A549 (cell line): ENCODE measurements around the gene TDRD9.
A peak's percentile ranks its signal among the peaks of the same experiment; 100 is the strongest.

Source experiments
- EHMT2 ChIP-seq: fragments of 200-600 bp; sonication (generic); IDR thresholded peaks from 2 replicates; pipeline ENCODE4 v1.6.1; 2016; ENCODE audit warnings: antibody characterized with exemption, low read depth, mild to moderate bottlenecking, moderate library complexity
- EP300 ChIP-seq, 2 experiments: fragments of >200 bp; sonication (Bioruptor Twin); formaldehyde crosslinking; IDR thresholded peaks; 2 replicates in 1 of 2; 3 replicates in 1 of 2; pipeline ENCODE4 v1.6.1; 2016 to 2017
- HOXA7 ChIP-seq: fragments of 250-450 bp; sonication (Bioruptor Pico); IDR thresholded peaks from 2 replicates; pipeline ENCODE4 v1.5.0; 2020; ENCODE audit warnings: mild to moderate bottlenecking, moderate library complexity
- JUNB ChIP-seq: fragments of >200 bp; sonication (Bioruptor Twin); formaldehyde crosslinking; IDR thresholded peaks from 2 replicates; pipeline ENCODE4 v1.6.1; 2016
- KDM1A ChIP-seq: fragments of 200-600 bp; sonication (generic); IDR thresholded peaks from 2 replicates; pipeline ENCODE4 v1.6.1; 2016; ENCODE audit warnings: low read depth, mild to moderate bottlenecking
- POLR2A ChIP-seq: IDR thresholded peaks from 2 replicates; pipeline ENCODE4 v1.6.1; 2012; ENCODE audit warnings: mild to moderate bottlenecking, low read length
- POLR2AphosphoS2 ChIP-seq: conservative IDR thresholded peaks from 2 replicates; pipeline ENCODE4 v1.6.1; 2012; ENCODE audit warnings: low read length, improper control_type of control experiment, inconsistent platforms
- RAD21 ChIP-seq, 2 experiments: fragments of >200 bp in 1 of 2; sonication (Bioruptor Twin) in 1 of 2; formaldehyde crosslinking in 1 of 2; IDR thresholded peaks in 1 of 2; conservative IDR thresholded peaks in 1 of 2; 2 replicates in 1 of 2; 3 replicates in 1 of 2; pipeline ENCODE4 v1.6.1; 2012 to 2018; ENCODE audit warnings: inconsistent platforms in 1 of 2
- RFX5 ChIP-seq: fragments of 450-650 bp; IDR thresholded peaks from 2 replicates; pipeline ENCODE4 v1.7.1; 2014; ENCODE audit warnings: antibody characterized with exemption, mild to moderate bottlenecking, moderate library complexity
- TF ChIP-seq, protein P1 (sequence below): fragments of >200 bp; sonication (Bioruptor Twin); formaldehyde crosslinking; IDR thresholded peaks from 3 replicates; pipeline ENCODE4 v1.5.1; 2016
- TF ChIP-seq, protein P2 (sequence below): IDR thresholded peaks from 2 replicates; pipeline ENCODE4 v1.6.1; 2012
- TF ChIP-seq, protein P3 (sequence below): fragments of >200 bp; sonication (Bioruptor Twin); formaldehyde crosslinking; IDR thresholded peaks from 3 replicates; pipeline ENCODE4 v1.6.1; 2016

GRCh38 chr14:103879570-103880347 is 48.5 kb upstream of the TDRD9 start:
- no peak for TF ChIP-seq JUNB
- TF ChIP-seq, protein P1, sequence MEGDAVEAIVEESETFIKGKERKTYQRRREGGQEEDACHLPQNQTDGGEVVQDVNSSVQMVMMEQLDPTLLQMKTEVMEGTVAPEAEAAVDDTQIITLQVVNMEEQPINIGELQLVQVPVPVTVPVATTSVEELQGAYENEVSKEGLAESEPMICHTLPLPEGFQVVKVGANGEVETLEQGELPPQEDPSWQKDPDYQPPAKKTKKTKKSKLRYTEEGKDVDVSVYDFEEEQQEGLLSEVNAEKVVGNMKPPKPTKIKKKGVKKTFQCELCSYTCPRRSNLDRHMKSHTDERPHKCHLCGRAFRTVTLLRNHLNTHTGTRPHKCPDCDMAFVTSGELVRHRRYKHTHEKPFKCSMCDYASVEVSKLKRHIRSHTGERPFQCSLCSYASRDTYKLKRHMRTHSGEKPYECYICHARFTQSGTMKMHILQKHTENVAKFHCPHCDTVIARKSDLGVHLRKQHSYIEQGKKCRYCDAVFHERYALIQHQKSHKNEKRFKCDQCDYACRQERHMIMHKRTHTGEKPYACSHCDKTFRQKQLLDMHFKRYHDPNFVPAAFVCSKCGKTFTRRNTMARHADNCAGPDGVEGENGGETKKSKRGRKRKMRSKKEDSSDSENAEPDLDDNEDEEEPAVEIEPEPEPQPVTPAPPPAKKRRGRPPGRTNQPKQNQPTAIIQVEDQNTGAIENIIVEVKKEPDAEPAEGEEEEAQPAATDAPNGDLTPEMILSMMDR, result no peak
- TF ChIP-seq POLR2A, result no peak
- 0 out of 2 replicates have a peak, but pooled peaks have one; percentile 43 for TF ChIP-seq KDM1A
- no peak for TF ChIP-seq EHMT2
- TF ChIP-seq, protein P2, sequence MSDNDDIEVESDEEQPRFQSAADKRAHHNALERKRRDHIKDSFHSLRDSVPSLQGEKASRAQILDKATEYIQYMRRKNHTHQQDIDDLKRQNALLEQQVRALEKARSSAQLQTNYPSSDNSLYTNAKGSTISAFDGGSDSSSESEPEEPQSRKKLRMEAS, result no peak
- TF ChIP-seq HOXA7 (CRISPR knock-in tag), result no peak
- no peak for TF ChIP-seq RAD21 (conservative IDR thresholded peaks at IDR 0.05 in 1 of 2, IDR thresholded peaks at IDR 0.05 in 1 of 2)
- no peak for TF ChIP-seq EP300 (IDR thresholded peaks at IDR 0.05)
- TF ChIP-seq, protein P3, sequence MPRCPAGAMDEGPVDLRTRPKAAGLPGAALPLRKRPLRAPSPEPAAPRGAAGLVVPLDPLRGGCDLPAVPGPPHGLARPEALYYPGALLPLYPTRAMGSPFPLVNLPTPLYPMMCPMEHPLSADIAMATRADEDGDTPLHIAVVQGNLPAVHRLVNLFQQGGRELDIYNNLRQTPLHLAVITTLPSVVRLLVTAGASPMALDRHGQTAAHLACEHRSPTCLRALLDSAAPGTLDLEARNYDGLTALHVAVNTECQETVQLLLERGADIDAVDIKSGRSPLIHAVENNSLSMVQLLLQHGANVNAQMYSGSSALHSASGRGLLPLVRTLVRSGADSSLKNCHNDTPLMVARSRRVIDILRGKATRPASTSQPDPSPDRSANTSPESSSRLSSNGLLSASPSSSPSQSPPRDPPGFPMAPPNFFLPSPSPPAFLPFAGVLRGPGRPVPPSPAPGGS, result no peak
- no peak for TF ChIP-seq POLR2AphosphoS2
- no peak for TF ChIP-seq RFX5
